Hepatocyte (in vitro differentiated cells): ENCODE data around the gene TEX14.

Source experiments
- CTCF ChIP-seq: fragments of 200-600 bp; sonication (generic); IDR thresholded peaks from 2 replicates; pipeline ENCODE4 v1.5.1; 2016; ENCODE audit warnings: antibody characterized with exemption, mild to moderate bottlenecking; ENCODE audit not compliant: poor library complexity
- EZH2phosphoT487 ChIP-seq: fragments of 200-600 bp; sonication (generic); IDR thresholded peaks from one replicate; pipeline ENCODE4 v1.6.1; 2018; ENCODE audit warnings: antibody characterized with exemption, mild to moderate bottlenecking, low read depth, moderate library complexity; ENCODE audit not compliant: unreplicated experiment, severe bottlenecking

DNA sequence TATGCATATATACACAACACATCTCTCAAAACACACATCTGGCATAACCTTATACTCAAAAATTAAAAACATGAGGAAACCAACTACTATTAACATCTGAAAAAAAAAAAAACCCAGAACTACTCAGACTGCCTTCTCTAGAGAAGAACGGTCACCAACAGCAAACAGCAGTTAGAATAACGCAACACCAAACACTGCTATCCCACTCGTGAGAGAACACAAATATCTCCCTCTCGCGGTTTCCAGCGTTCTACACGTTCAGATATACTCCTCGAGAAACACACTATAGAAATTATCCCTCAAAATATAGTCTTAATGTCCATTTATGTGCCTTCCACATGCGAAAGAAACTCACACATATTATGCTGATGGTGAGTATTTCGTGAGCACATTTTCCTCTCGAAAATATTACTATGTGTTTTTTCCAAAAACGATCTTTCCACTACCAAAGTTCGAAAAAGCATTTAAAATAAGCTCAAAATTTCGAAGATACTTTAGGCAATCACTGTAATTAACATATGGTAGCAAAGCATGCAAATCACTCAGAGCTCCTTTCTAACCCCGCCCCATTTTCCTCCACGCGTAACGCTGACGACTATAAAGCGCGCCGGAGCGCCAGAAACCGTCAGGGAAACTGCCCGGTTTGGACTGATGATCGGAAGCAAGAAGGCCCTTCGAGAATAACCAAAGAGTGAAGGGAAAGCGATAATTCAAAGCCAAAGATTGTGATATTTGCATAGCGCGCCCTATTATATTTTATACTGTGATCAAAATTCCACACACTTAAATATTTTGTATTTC lies 60.1 kb downstream of the TEX14 start:
- peak; percentile 37 for TF ChIP-seq CTCF
- no peak for TF ChIP-seq EZH2phosphoT487
